Kidney (tissue), 14 donors: ENCODE measurements around the gene GK. TPM values are rescaled to one million over a fixed set of nuclear protein-coding genes. Genes with fewer than 3 reads are reported as not detected.

ENCODE experiments used
- DNase-seq, 5 donors: peaks; one replicate each; pipeline ENCODE4 v3.0.0-alpha.2; 2013 to 2020
- FAIRE-seq: peaks from 2 replicates; lab custom pipeline; 2012; peaks lifted over from hg19 to GRCh38; lab: Jason Lieb, UNC
- H3K27ac ChIP-seq, 2 donors: one replicate each; pipeline ENCODE4 v1.7.0; 2013; ENCODE audit warnings: low read depth in 2 of 2, low read length in 2 of 2, inconsistent platforms in 1 of 2
- H3K27me3 ChIP-seq: one replicate; pipeline ENCODE4 v1.7.1; 2013; ENCODE audit warnings: low read length, inconsistent platforms; ENCODE audit not compliant: control insufficient read depth, insufficient read depth
- H3K36me3 ChIP-seq, 3 donors: one replicate each; pipeline versions ENCODE4 v1.7.0 to v1.7.1; 2013; ENCODE audit warnings: low read length in 3 of 3, control low read depth in 1 of 3, inconsistent platforms in 1 of 3; ENCODE audit not compliant: insufficient read depth in 3 of 3, control insufficient read depth in 2 of 3
- H3K4me1 ChIP-seq, 3 donors: one replicate each; pipeline versions ENCODE4 v1.7.0 to v1.7.1; 2013; ENCODE audit warnings: low read length in 3 of 3, inconsistent platforms in 1 of 3, low read depth in 1 of 3; ENCODE audit not compliant: control insufficient read depth in 2 of 3, insufficient read depth in 2 of 3
- H3K4me3 ChIP-seq, 3 donors: one replicate each; pipeline versions ENCODE4 v1.7.0 to v1.8.1; 2013; ENCODE audit warnings: low read length in 3 of 3, control low read depth in 1 of 3, inconsistent platforms in 1 of 3
- H3K9ac ChIP-seq, 3 donors: one replicate each; pipeline versions ENCODE4 v1.7.0 to v1.7.1; 2013; ENCODE audit warnings: low read length in 3 of 3, control low read depth in 1 of 3, inconsistent platforms in 1 of 3
- H3K9me3 ChIP-seq, 3 donors: one replicate each; pipeline versions ENCODE4 v1.7.0 to v1.7.1; 2013; ENCODE audit warnings: low read length in 3 of 3, control low read depth in 1 of 3, inconsistent platforms in 1 of 3; ENCODE audit not compliant: control insufficient read depth in 2 of 3, insufficient read depth in 1 of 3
- intact Hi-C: fragments of 100-400 bp; cut with DNase I; formaldehyde crosslinking; loops from one replicate; pipeline ENCODE4 v1.11.1; 2022
- polyA plus RNA-seq: library from polyadenylated mRNA; stranded (reverse); fragments of 350-450 nt; fragmentation: Illumina TruSeq; extraction: RNeasy Lipid Tissue Mini Kit (QIAGEN cat#74804); gene quantifications from one replicate; pipeline ENCODE4 v1.2.3, GENCODE V29; 2014; ENCODE audit warnings: low read depth, low replicate concordance; ENCODE audit not compliant: insufficient read depth
- total RNA-seq: library from RNA; stranded (reverse); fragmentation: NEBNext Ultra II Directional; extraction: Animal tissue kit (Norgen Biotek cat#: 25700); gene quantifications from one replicate; pipeline ENCODE4 v1.2.1, GENCODE V29; 2021
- TF ChIP-seq, protein P1 (sequence below): IDR thresholded peaks from 3 replicates; pipeline ENCODE4 v1.5.1; 2012; ENCODE audit warnings: mild to moderate bottlenecking, moderate library complexity, borderline replicate concordance; ENCODE audit not compliant: insufficient read depth; ENCODE audit errors: extremely low read depth
- donor health status: control.
- donor health status: control.
- donor health status: control.
- donor health status: control.
- donor health status: control.
- donor health status: DM: yes; HTN: yes; CAD: no.
- donor health status: Normal renal cell carcinoma (clear cell type).

Gene GK
- total and polyA plus RNA-seq, 2 donors from 2014 or later = 12.5 to 73.8 TPM

DNA sequence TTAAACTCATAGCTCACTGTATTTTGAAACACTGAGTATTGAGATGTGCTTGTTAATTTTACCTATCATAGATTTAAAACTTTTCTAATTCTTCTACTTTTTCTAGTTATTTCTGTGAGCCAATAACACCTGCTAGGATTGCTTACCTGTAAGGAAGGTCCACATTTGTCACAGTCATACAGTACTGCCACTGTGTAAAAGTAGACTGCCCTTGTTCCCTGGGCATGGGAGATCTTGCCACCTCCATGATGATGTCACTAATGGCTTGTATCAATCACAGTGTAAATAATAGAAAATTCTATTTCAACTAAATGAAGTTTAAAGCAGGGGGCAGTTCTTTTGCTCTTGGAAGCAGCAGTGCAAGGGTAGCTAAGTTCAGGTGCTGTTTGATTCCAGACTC lies 35.9 kb downstream of the GK start:
- Histone ChIP-seq H3K9me3 (no peaks in the 10 kb centered on the region), H3K9ac (no peak overlapping the region), H3K4me1 (no peaks in the 10 kb centered on the region), H3K36me3 (no peaks in the 10 kb centered on the region), H3K4me3 (no peak overlapping the region), H3K27me3 (peaks cover 2% of the 10 kb centered on the region), H3K27ac (no peak overlapping the region)
- TF ChIP-seq, protein P1, sequence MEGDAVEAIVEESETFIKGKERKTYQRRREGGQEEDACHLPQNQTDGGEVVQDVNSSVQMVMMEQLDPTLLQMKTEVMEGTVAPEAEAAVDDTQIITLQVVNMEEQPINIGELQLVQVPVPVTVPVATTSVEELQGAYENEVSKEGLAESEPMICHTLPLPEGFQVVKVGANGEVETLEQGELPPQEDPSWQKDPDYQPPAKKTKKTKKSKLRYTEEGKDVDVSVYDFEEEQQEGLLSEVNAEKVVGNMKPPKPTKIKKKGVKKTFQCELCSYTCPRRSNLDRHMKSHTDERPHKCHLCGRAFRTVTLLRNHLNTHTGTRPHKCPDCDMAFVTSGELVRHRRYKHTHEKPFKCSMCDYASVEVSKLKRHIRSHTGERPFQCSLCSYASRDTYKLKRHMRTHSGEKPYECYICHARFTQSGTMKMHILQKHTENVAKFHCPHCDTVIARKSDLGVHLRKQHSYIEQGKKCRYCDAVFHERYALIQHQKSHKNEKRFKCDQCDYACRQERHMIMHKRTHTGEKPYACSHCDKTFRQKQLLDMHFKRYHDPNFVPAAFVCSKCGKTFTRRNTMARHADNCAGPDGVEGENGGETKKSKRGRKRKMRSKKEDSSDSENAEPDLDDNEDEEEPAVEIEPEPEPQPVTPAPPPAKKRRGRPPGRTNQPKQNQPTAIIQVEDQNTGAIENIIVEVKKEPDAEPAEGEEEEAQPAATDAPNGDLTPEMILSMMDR = no peak
- intact Hi-C loops = no loop called here
- DNase-seq = no peak
- no peak for FAIRE-seq

DNA sequence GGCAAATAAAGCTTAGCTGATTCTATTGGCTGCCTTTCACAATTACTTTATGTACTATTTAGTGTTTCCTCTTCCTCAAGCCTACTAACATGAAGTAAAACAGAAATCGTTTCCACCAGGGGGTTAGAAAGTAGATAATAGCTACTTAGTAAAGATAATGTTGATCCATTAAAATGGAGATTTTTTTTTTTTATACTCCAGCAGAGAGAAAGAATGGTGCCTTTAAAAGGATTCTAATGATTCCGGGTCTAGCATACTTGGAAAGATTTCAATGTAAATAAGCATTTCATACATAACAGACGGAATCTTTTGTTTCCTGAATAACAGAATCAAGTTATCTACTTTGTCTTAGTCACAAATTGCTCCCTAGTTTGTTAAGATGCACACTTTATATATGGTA lies 37.1 kb downstream of the GK start:
- TF ChIP-seq, protein P1 = no peak
- peaks cover 2% of the 10 kb centered on the region for H3K27me3 ChIP-seq
- peaks cover 0 to 2% (median 0%) of the 10 kb centered on the region in 3 donors for H3K36me3 ChIP-seq
- H3K4me1 ChIP-seq = no peaks in the 10 kb centered on the region
- no peak overlapping the region for H3K4me3 ChIP-seq
- FAIRE-seq = no peak
- intact Hi-C loops = no loop called here
- no peak for DNase-seq
- H3K9ac ChIP-seq = no peak overlapping the region
- H3K9me3 ChIP-seq = no peaks in the 10 kb centered on the region
- no peak overlapping the region for H3K27ac ChIP-seq

DNA sequence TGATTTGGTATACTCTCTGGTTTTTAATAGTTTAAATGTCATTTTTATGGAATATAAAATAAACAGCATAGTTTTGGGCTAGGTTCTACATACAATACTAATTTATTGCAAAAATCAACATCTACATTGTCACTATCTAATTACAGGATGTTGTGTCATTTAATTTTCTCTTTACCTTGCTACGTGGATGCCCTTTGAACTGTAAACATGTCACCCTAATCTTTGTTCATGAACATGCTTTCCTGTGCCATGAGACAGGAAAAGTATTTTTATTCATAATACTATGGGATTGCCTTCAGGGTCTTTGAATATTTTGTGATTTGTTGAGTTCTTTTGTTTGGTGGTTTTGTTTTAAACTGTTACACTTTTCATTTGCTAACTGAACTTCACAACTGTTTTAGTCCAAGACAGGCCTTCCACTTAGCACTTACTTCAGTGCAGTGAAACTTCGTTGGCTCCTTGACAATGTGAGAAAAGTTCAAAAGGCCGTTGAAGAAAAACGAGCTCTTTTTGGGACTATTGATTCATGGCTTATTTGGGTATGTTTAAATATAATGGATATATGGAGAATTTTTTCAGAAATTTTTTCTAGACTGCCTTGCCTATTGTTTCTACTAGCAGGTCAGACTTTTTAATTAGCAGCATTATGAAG lies 40.9 kb downstream of the GK start:
- Histone ChIP-seq H3K9ac (no peak overlapping the region), H3K4me3 (no peak overlapping the region), H3K27ac (no peak overlapping the region), H3K27me3 (peaks cover under 1% of the 10 kb centered on the region), H3K4me1 (no peaks in the 10 kb centered on the region), H3K9me3 (no peaks in the 10 kb centered on the region), H3K36me3 (peaks cover 0 to 5% (median 0%) of the 10 kb centered on the region in 3 donors)
- DNase-seq (no peak), FAIRE-seq (no peak)
- intact Hi-C loops = no loop called here
- TF ChIP-seq, protein P1 = no peak
